GM18499 (cell line): Measurements from ENCODE around the gene WBP2.
A peak's percentile ranks its signal among the peaks of the same experiment; 100 is the strongest.
"Not testable (repeated sequence)": the region's sequence is repeated elsewhere in the genome, so short reads cannot be mapped to it uniquely, and the experiment has no call there.

ENCODE experiments used
- ATAC-seq: cut with Tn5 transposase; IDR thresholded peaks from one replicate; pipeline ENCODE4 v1.9.1; 2021; ENCODE audit warnings: moderate number of reproducible peaks; ENCODE audit not compliant: insufficient read depth, unreplicated experiment

The WBP2 gene

DNA sequence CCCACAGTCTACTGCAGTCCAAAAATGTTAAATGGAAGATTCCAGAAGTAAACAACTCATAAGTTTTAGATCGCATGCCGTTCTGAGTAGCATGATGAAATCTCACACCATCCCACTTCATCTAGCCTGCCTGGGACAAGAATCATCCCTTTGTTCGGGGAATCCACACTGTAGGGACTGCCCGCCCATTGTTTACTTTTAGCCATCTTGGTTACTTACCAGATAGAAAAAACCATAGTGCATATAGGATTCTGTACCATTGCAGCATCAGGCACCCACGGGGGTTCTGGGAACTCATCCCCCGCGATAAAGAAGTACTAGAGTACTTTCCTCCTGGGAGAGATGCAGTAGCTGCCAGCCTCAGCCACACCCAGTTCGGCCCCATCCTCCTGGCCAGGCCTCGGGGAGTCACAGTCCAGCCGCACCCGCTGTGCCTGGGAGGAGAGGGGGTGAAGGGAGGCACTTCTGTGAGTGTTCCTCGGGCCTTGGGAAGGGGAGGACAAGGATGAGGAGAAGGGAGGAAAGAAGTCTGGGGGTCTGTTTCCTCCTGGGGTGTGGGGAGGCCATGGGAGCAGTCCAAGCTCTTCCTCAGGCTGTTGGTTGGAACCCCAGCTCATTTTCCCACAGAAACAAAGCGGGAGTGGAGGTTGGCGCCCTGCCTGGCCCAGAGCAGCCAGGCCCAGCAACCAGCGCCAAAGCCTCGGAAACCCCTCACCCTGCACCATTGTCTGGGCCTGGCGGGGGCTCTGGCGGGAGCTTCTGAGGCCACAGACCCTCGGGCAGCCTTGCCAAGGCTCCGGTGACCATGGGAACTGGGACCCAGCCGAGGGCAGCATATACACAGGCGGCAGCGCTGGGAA is 14.4 kb upstream of the WBP2 start:
- ATAC-seq = no peak

- not testable (repeated sequence) for ATAC-seq
Measured at GRCh38 chr17:75868730-75869281, 13.7 kb upstream of the WBP2 start.

DNA sequence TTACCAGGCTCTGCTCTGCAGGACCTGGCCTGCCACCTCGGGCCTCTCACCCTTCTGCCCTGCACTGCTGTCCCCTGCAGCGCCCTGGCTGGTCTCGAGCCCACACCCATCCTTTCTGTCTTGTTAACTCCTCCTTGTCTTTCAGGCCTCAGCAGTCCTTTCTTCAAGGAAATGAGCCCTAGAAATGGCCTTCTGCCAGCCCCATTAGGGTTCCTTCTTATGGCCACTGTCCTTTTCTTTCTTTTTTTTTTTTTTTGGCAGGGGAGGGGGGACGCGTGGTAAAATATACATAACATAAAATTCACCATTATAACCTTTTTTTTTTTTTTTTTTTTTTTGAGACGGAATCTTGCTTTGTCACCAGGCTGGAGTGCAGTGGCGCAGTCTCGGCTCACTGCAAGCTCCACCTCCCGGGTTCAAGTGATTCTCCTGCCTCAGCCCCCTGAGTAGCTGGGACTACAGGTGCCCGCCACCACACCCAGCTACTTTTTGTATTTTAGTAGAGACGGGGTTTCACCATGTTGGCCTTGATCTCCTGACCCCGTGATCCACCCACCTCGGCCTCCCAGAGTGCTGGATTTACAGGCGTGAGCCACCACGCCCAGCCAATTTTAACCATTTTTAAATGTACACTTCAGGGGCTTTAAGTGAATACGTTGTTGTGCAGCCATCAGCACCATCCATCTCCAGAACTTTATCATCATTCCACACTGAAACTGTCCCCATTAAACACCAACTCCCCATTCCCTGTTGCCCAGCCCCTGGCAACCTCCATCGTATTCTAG is 10.5 kb upstream of the WBP2 start:
- ATAC-seq = not testable (repeated sequence)

- peak; percentile 14 for ATAC-seq
Measured at GRCh38 chr17:75864887-75865286, 9.8 kb upstream of the WBP2 start.

- ATAC-seq = peak; percentile 65
Measured at GRCh38 chr17:75864448-75864871, 9.3 kb upstream of the WBP2 start.

DNA sequence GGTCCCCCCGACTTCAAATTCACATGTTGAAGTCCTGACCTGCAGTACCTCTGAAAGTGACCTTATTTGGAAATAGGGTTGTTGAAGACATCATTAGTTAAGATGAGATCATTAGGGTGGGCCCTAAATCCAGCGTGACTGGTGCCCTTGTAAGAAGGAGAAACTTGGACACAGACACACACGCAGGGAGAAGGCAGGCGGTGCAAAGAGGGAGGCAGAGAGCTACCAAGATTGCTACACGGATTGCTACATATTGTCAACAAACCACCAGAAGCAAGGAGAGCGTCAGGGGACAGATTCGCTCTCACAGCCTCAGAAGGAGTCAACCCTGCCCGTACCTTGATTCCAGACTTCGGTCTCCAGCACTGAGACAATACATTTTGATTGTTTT is 6.8 kb upstream of the WBP2 start:
- no peak for ATAC-seq

GRCh38 chr17:75859358-75859757 is 4.2 kb upstream of the WBP2 start:
- not testable (repeated sequence) for ATAC-seq

DNA sequence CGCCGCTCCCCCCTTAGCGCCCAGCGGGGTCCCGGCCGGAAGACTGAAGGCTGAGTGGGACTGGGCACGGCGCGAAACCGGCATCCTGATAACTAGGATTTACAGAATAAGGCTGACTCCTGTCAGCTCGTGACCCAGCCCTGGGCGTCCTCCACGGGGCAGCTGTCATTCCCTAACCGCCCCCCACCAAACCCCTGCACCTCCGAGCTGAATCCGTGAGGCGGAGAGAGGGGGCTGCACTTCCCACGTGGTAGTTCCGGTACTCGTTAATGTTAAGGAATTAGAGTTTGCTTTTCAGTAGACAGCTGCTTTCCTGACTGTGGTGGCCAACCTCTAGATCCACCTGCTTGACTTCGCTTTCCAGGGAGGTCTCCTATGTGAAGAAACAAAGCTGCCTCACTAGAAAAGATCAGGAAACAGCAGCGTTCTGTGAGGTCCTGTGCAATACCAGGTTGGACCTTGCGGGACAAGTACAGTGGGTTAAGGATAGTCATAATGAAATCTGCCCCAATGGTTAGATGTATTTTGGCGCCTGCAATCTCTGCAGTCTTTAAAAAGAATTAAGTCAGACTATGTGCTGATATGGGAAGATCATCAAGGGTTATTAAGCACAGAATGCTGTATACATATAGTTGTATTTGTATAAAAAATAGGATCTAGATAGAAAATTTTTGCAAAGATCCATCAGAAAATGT is 1.1 kb upstream of the WBP2 start:
- no peak for ATAC-seq

DNA sequence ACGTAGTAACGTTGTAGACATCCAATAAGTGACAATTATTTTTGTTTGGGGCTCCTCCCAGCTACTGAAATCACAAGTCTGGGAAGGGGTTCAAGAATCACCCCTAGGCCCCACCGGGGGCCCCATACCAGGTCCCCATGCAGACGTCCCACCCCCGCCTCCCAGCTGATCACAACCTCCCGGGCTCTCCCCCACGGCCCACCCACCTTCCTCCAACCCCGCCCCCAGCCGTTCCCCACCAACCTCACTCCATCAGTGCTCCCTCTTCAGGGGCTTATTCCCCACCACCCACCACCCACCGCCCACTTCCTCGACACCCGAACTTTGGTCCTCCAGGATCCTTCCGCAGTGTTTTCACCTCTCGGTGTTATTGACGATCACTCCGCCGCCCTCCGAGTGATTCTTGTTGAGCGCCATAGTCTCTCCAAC is 240 bp downstream of the WBP2 start:
- no peak for ATAC-seq

- ATAC-seq = no peak
Measured at GRCh38 chr17:75854101-75854748, 910 bp downstream of the WBP2 start.

DNA sequence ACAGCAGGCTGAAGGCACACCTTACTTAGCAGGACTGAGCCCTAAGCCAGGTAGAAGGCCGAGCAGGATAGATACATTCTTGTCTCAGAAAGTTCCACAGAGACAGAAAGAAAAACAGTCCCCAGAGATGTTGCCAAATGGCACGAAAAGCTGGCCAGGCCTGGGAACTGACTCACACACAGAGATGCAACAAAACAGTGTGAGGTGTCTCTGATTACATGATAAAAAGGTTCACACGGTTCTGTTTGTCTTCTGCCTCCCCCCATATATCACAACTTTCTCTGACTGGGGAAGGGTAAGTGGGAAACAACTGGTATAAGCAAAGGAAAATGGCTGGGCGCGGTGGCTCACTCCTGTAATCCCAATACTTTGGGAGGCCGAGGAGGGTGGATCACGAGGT is 1.7 kb downstream of the WBP2 start:
- no peak for ATAC-seq

- ATAC-seq = not testable (repeated sequence)
Measured at GRCh38 chr17:75851693-75851991, 3.5 kb downstream of the WBP2 start.

GRCh38 chr17:75850928-75851692 is 4.0 kb downstream of the WBP2 start:
- ATAC-seq = no peak

GRCh38 chr17:75849724-75850123 is 5.4 kb downstream of the WBP2 start:
- ATAC-seq = no peak

DNA sequence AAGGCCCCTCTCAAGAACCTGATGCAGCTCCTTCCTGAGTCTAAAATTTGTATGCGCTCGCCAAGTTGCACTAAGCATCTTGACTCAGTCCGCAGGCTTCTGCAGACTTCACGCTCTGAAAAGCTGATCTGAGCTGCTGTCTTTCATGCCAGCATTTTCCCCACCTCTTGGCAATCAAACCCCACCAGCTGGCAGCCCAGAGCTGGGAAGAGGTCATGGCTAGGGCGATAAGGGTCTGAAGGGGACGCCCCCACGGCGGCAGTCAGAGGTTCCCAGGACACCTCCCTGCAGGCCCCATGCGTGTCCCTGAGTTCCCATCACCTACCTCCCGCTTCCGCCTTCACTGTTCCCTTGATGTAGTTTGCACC is 5.9 kb downstream of the WBP2 start:
- ATAC-seq = no peak

- no peak for ATAC-seq
Measured at GRCh38 chr17:75848523-75849278, 6.4 kb downstream of the WBP2 start.

DNA sequence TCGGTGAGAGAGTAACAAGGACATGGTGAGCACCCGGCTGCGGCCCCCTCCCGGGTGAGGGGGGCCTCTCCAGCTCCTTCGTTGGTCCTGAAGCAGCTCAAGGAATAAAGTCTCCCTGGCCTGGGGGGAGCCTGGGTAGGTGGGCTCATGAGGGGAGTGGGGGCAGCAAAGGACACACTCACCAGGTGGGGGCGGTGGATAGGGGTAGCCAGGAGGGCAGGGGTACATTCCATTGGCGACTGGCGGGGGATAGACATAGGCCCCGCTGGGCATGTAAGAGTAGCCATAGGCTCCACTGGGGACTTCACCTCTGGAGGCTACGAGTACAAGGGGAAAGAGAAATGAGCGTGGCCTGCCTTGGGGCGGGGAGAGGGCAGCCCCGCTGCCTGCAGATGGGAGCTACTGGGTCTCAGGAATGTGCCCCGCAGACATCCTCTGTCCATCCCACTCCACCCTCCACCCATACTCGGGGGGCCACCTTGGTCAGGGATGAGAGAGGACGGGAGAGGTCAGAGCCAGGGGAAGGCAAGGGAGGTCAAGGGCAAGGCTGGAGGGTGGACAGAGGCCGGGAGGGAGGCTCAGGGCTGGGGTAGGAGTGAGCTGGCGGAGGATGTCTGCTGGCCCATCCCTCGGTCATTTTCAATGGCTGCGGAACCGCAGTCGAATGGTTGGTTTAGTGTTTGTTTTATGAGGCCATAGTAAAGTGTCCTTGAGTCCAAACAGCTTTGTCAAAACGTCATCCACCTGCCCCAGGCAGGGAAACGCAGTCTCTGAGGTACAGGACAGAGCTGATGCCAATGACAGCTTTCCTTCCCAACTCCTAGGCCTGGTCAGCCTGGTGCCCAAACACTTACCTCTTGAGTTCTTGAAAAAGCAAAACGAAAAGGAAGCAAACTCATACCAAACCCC is 7.3 kb downstream of the WBP2 start:
- ATAC-seq = no peak
